Colon (tissue), 2 donors: ENCODE data around the gene ACTN2.

Experiments
- FAIRE-seq: peaks from 2 replicates; lab custom pipeline; 2012; peaks lifted over from hg19 to GRCh38; lab: Jason Lieb, UNC
- donor health status: control.
- donor health status: control.

Gene ACTN2

DNA sequence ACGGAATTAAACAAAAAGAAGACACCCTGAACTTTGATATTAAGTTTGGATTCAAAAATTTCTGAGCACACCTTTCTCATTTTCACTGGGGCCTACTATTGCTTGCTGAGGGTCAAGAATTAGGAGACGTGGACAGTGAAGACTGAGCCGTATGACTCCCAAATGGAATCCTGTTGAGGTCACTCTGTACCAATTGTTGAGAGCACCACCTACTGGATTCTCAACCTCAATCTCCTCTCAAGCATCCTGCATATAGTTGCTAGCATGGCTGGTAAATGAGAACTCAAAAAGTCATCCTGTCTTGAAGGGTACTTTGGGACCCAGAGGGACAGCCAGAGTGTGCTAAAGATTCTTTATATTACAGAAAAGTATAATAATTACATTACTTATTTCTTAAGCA lies 88.6 kb downstream of the ACTN2 start:
- no peak for FAIRE-seq

DNA sequence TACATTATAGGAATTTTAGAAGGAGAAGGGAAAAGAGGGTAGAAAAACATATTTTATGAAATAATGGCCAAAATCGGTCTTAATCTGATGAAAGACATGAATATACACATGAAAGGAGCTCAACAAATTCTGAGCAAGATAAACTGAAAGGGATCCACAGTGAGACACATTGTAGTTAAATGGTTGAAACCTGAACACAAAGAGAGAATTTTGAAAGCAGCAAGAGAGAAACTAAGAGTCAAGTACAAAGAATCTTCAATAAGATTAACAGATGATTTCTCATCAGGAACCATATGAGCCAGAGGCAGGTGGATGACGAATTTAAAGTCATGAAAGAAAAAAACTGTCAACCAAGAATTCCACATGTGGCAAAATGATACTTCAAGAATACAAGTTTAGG lies 93.0 kb downstream of the ACTN2 start:
- no peak for FAIRE-seq

DNA sequence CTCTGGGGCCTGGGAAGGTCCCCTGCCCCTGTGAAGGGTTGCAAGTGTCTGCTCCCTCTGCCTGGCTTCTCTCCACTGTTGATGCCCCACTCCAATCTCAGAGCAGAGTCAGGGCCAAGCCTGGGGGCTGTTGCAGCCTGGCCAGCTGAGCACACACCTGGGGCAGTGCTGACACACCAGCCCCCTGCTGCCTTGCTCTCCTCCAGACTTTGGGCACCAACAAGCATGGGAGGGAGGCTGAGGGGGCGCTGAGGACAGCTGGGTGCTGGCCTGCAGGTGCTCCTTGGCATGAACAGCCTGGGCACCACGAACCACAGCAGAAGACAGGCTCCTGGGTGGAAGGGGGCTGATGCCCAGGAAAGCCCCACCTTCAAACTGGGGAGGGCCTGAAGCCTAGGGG lies 99.2 kb downstream of the ACTN2 start:
- no peak for FAIRE-seq

DNA sequence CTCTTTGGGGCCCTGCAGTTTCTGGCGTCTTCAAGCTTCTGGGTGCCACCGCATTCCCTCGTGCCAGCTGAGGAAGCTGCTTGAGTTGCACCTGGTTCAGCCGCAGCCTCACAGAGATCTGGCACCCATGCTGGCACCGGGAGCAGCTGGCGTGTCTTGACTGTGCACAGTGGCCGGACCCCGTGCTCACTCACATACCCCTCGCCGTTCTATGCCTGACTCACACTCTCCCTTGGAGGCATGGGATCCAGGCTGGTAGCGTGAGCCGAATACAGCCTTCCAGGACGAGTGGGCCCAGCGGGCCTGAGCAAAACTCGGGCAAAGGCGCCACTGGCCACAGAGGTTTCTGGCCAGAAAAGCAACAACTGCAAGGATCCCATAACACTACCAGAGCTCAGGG lies 100.2 kb downstream of the ACTN2 start:
- FAIRE-seq, result no peak

DNA sequence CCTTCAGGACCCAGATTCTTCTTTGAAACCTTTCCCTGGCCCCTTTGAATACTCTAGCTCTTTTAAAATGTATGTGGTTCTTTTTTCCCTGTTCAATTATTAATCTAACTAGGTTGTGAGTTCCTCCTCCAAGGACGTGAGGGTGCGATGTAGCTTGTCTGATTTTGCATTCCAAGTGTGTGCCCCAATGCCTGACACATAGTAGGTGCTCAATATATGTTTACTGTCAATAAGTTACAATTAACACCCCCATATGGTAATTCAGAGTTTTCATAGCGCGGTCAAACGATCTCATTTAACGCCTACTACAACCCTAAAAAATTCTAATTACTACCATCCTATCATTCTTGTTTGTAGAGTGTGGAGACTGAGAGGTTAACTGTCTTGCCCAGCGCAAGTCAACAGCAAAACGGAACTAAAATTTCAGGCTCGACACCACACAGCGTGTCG lies 108.3 kb downstream of the ACTN2 start:
- FAIRE-seq, result no peak

DNA sequence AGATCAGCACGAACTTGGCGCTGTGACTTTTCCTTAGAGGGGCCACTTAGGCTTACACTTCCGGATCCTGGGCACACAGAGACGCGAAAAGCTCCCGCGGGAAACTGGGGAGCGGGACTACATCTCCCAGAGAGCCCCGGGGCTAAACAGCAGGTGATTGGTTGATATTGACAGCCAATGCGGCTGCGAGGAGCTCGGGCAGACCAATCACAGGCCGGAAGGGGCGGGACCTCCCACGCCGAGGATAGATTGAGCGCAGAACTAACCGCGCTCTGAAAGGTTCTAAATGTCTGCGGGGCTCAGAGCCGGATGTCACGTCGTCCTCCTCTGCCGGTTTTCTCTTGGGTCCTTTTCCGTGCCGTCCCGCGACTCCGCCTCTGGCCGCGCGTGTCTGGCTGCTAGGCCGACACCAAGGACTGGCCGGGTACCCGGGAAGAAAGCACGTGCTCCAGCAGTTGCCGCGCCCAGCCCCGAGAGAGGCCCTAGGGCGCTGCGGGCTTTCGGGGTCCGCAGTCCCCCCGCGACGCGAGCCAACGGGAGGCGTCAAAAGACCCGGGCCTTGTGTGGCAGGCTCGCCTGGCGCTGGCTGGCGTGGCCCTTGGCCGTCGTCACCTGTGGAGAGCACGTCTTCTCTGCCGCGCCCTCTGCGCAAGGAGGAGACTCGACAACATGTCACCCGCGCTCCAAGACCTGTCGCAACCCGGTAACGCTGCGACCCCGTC lies 108.9 kb downstream of the ACTN2 start, which contains the start of gene MTR:
TSS of gene MTR (plus strand) at position 258 of the 722 bp plus-strand sequence. CDS start at position 670, 412 bp downstream.
- FAIRE-seq, result peak; percentile 76

DNA sequence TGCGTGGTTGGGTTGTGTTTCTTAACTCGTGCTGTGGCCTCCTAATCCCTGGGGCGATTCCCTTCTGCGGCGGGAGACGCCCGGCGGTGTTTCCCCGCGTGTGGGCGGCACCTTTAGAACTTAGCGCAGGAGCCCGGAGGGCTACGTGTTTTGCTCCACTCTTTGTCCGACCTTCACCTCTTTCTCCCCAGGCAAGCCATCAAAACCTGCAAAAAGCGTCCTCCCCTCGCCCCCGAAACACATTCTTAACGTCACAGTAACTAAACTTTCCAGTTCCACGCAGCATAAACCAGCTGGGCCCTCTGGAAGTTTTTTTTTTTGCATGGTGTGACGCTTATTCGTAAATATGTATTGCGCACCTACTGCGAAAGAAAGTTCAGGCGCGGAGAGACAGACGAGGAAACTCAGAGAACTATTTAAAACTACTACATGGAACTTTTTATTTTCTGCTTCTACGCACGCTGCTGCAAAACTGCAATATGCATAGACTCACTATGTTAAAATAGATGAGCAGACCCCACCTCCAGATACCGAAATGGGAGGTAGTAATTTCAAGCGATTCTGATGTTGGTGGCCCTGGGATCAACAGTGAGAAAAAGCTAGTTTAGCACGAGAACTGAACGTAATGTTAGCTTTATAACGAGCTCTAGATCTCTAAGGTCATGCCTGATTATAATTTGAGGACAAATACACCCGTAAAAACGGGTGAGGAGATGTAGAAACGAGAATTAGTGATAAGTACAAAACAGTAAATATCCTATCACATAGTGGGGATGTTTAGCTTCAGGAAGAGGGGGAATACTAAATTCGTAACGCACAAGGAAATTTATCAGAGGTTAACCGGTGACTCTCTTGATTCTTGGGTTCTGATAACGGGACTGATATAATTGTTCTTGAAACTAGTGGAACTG lies 109.7 kb downstream of the ACTN2 start:
- no peak for FAIRE-seq

DNA sequence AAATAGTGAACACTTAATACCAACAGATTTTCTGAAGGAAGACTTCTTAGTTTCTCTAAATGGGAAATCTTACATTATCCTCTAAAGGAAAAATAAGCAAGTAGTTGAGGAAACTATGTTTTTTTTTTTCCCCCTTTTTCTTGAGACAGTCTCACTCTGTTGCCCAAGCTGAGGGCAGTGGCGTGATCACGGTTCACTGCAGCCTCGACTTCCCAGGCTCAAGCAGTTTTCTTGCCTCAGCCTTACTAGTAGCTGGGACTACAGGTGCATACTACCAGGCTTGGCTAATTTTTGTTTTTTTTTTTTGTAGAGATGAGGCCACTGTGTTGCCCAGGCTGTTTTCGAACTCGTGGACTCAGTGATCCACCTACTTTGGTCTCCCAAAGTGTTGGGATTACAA lies 112.7 kb downstream of the ACTN2 start:
- FAIRE-seq, result no peak

DNA sequence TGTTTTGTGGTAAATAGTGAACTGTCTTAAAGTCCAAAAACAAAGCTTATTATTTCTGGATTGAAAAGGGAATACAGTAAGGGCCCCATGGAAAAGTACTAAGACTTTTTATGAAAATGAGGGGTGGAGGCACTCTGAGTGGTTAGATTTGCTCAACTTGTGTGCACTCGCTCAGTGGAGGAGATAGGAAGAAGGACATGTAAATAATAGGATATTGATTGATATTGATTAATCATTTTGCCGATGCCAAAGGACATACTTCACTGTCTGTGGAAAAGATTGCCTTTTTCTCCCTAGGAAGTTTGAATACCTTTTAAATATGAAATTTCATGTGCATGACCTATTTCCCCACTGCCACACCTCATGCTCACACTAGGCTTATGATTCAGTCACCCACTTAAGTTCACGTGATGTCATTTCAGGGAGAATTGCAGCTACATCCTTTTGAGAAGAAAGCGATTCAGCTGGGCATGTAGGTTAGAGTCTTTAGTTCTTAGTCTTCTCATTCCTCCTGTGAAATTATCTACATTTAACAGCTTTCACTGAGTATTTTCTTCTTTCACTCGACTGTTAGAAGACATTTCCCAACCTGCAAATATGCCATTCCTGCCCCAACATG lies 113.8 kb downstream of the ACTN2 start:
- no peak for FAIRE-seq

DNA sequence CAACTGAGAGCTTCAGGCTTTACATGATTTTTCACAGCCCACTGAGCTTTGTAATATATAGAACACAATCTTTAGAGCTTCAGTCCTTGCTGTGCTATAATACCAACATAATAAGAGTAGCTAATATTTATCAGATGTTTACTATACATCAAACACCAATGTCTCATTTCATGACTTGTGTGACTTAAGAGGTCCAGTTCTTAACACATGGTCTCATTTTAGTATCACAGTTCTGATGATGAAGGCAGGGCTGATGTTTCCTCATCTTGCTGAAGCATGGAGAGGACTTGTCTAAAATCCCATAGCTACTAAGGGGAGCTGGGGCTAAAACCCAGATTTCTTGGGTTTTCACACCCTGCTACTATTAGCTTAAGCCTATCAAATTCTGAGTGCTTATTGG lies 114.3 kb downstream of the ACTN2 start:
- no peak for FAIRE-seq

DNA sequence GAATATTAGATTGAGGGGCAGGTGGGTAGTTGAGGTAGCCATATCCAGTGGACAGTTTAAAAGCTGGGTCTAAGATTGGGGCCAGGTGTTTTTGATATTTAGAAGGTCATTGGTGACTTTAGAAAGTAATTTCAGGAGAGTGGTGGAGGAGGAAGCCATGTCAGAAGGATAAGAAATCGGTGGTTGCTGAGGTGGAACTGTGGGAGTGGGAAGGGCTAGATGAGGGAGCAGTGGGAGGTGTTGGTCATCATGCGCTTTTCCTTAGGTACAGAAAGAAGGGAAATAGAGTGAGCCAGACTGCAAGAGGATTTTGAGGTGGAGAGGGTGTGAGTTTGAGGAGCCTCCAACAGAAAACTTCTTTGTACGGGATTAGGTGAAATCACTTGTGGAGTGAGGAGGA lies 116.0 kb downstream of the ACTN2 start:
- no peak for FAIRE-seq

DNA sequence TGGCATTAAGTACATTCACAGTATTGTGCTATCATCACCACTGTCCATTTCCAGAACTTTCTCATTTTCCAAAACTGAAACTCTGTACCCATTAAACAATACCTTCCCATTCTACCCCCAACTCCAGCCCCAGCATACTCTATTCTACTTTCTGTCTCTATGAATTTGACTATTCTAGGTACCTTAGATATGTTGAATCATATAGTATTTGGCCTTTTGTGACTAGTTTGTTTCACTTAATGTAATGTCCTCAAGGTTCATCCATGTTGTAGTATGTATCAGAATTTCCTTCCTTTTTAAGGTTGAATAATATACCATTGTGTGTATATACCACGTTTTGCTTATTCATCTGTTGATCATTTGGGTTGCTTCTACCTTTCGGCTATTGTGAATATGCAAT lies 120.3 kb downstream of the ACTN2 start:
- FAIRE-seq, result no peak

DNA sequence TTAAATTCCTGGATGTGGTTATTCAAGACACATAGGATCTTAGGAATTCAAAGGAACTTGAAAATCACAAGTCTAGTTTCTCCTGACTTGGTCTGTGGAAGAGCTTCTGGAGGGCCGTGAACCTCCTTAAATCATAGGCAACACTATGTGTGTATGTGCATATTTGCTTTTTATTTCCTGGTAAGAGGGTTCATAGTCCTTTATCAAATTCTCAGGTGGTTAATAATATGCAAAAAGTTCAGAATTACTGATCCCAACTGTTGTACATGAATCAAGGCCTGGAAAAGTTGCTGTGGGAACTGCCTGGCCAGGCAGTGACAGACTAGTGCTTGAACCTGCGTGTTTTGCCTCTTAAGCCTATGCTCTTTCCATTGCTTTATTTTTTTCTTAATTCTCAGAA lies 121.7 kb downstream of the ACTN2 start:
- FAIRE-seq, result no peak

DNA sequence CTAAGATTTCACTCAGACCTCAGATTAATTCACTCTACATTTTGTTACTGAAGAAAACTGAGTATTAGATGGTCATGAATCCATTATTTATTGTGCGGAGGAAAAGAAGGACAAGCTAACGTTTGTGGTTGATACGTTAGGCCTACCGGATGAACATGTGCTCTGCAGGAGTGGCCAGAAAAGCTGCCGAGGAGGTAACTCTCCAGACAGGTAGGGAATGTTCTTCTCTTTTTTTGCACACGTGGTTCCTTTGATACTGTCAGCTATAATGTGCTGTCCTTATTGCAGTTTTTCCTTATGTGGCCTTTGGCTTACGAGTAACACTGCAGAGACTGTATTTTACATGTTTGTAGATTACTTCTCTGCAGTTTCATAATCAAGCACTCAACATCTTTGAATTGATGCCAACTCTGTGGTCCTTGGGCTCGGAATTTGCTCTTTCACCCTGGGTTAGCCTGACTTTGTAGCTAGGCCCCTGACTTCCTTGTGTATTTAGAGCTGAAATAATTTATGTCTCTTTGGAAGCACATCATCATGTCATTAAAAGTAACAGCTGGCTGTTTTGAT lies 122.3 kb downstream of the ACTN2 start:
- no peak for FAIRE-seq

DNA sequence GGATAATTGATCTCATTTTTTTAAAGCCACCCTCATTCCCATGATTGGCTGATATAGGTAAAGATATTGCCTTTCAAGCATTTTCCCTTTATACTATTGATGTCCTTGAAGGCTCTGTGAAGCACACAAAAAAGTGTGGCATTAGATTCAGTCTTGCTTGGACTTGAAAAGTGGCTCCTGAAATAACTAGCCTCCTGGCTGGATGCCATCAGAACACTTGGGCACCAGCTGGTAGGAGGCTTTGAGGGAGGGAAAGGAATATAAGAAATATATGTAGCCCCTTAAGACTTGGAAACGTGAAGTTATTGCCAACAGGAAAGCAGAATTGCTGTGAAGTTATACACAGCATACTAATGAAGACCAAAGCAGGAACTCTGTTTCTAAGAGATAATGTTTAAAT lies 122.8 kb downstream of the ACTN2 start:
- no peak for FAIRE-seq

DNA sequence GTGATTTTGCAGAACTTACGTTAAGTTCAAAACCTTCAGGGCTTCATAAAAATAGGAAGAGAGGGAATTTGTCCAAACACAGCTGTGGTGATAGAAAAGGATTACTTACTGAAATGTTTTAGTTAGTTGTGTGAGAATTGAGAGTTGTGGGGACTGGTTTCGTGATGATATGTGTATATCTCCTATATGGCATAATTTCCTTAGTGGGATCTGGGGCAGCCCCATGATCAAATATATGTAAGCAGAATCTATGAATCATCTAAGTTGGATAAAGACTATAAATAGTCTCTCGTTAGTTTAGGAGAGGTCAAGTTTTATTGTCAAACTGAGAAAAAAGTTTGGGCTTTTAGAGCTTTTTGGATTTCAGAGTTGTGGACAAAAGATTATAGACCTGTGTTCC lies 123.7 kb downstream of the ACTN2 start:
- FAIRE-seq, result no peak

DNA sequence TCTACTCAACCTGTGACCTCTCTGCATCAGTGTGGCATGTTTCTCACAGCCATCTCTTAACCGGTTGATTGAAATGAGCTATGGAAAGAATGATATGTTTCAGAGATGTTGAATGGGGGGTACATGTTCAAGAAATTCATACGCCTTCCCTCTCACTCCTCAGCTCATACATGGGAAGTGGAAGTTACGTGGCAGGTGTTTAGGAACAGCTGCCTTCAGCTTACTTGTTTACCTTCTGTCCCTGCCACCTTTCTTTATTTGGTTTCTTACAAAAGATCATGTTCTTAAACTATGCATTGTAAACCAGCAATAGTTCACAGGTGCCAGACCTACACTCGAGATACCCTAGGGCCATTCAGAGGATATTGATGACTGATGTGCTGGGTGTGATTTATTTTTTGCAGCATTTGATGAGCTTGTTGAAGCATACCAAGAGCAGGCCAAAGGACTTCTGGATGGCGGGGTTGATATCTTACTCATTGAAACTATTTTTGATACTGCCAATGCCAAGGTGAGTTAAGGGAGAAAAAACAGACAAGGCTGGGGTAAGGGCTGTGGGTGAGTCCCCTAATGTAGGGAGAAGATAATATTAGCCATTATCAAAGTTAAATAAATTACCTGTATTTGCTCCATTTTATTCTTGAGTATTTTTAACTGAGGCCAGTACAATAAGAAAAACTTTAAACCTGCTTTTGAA lies 126.2 kb downstream of the ACTN2 start:
- FAIRE-seq, result no peak
